PC-9 (cell line): Measurements from ENCODE around the gene LIPC. TPM values are rescaled to one million over a fixed set of nuclear protein-coding genes. Genes with fewer than 3 reads are reported as not detected.

Experiments
- BruUV-seq: library from RNA; stranded (reverse); fragments of 400-500 nt; replicated peaks from 2 replicates; lab custom pipeline; 2021; lab: Mats Ljungman, UMichigan
- CTCF ChIA-PET: fragments of 300-600 bp; sonication (Branson Sonifier 250); formaldehyde crosslinking; loops from one replicate; lab custom pipeline; 2022; ENCODE audit warnings: antibody characterized with exemption; lab: Charles Lee
- POLR2A ChIA-PET: fragments of 300-600 bp; sonication (Branson Sonifier 250); formaldehyde crosslinking; loops from one replicate; lab custom pipeline; 2022; ENCODE audit warnings: antibody characterized with exemption; ENCODE audit not compliant: unreplicated experiment; lab: Charles Lee
- DNase-seq, 2 experiments: peaks; one replicate each; pipeline versions ENCODE4 v3.0.0 to v3.0.0-alpha.2; 2015 to 2022; ENCODE audit warnings: mixed read lengths in 1 of 2
- H2AFZ ChIP-seq: fragments of 200-600 bp; sonication (generic); 2 replicates; pipeline ENCODE4 v1.8.1; 2017; ENCODE audit warnings: antibody characterized with exemption
- H3F3A ChIP-seq: fragments of 200-600 bp; sonication (generic); 2 replicates; pipeline ENCODE4 v1.8.1; 2017; ENCODE audit warnings: antibody characterized with exemption, mild to moderate bottlenecking, low read depth; ENCODE audit not compliant: insufficient read depth
- H3K27ac ChIP-seq: fragments of 200-600 bp; sonication (generic); 2 replicates; pipeline ENCODE4 v1.6.1; 2016; ENCODE audit warnings: mixed run types
- H3K27me3 ChIP-seq: fragments of 200-600 bp; sonication (generic); 2 replicates; pipeline ENCODE4 v1.6.1; 2016; ENCODE audit warnings: low read depth, mixed run types; ENCODE audit not compliant: insufficient read depth
- H3K36me3 ChIP-seq: fragments of 200-600 bp; sonication (generic); 2 replicates; pipeline ENCODE4 v1.6.1; 2016; ENCODE audit warnings: low read depth, mixed run types
- H3K4me1 ChIP-seq: fragments of 200-600 bp; sonication (generic); replicated peaks from 2 replicates; pipeline ENCODE4 v1.6.1; 2016; ENCODE audit warnings: mixed run types; ENCODE audit not compliant: insufficient read depth
- H3K4me2 ChIP-seq: fragments of 200-600 bp; sonication (generic); 2 replicates; pipeline ENCODE4 v1.6.1; 2017; ENCODE audit warnings: mixed run types
- H3K4me3 ChIP-seq: fragments of 200-600 bp; sonication (generic); 2 replicates; pipeline ENCODE4 v1.6.1; 2016; ENCODE audit warnings: mixed run types
- H3K79me2 ChIP-seq: fragments of 200-600 bp; sonication (generic); 2 replicates; pipeline ENCODE4 v1.6.1; 2017; ENCODE audit warnings: low read depth, mixed run types
- H3K9me2 ChIP-seq: fragments of 200-600 bp; sonication (generic); 2 replicates; pipeline ENCODE4 v1.8.1; 2017; ENCODE audit warnings: mild to moderate bottlenecking; ENCODE audit not compliant: insufficient read depth
- H3K9me3 ChIP-seq: fragments of 200-600 bp; sonication (generic); 2 replicates; pipeline ENCODE4 v1.8.1; 2016; ENCODE audit warnings: low read depth; ENCODE audit not compliant: insufficient read depth
- H4K20me1 ChIP-seq: fragments of 200-600 bp; sonication (generic); 2 replicates; pipeline ENCODE4 v1.8.1; 2017; ENCODE audit not compliant: insufficient read depth
- EZH2 ChIP-seq: fragments of 200-600 bp; sonication (generic); IDR thresholded peaks from 2 replicates; pipeline ENCODE4 v1.8.0; 2017; ENCODE audit warnings: antibody characterized with exemption, low read depth
- intact Hi-C: fragments of 100-400 bp; cut with micrococcal nuclease; formaldehyde crosslinking; loops from one replicate; pipeline ENCODE4 v1.10.0; 2022; ENCODE audit not compliant: unreplicated experiment
- total RNA-seq: library from RNA; stranded (reverse); gene quantifications from 2 replicates; pipeline ENCODE4 v1.2.3, GENCODE V29; 2021
- TF ChIP-seq, protein P1 (sequence below): fragments of 200-600 bp; sonication (generic); conservative IDR thresholded peaks from 2 replicates; pipeline ENCODE4 v1.6.1; 2017; ENCODE audit warnings: mixed run types, antibody characterized with exemption, mild to moderate bottlenecking, moderate library complexity

Gene LIPC
- total RNA-seq, 1 experiment from 2014 or later = not detected

DNA sequence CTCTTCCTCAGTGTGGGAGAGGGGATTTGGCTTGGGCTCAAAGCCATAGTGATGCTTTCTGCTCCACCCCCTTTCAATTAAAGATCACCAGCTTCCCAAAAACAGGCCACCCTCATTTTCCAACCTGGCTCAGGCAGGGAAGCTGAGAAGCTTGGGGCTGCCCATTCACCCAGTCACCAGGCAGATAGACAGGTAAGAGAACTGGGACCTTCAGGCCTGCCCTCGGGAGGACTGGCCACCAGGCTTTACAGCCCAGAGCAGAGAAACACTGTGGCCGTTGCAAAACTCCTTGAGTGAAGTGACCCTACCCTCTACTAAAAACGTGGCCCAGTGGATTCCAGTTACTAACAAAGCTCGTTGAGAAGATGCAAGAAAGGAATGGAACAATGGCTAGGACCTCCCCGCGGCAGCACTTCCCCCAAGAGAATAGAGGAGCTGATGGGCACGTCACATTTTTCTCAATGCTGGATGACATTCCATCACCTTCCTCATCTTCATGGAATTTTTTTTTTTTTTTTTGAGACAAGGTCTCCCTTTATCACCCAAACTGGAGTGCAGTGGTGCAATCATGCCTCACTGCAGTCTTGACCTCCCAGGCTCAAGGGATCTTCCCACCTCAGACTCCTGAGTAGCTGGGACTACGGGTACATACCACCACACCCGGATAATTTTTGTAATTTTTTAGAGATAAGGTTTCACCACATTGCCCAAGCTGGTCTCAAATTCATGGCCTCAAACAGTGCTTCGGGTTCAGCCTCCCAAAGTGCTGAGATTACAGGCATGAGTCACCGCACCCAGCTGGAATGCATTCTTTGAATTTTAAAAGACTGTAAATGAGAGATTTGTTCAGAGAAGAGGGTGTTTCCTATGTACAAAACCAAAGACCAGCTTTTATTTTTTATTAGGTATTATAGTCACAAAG, 37.9 kb downstream of the LIPC start:
- TSS peak; percentile 14 for BruUV-seq
- Histone ChIP-seq H3K4me1 (peaks cover 66% of the 10 kb centered on the region), H3K79me2 (peaks cover 41% of the 10 kb centered on the region), H3K9me2 (no peaks in the 10 kb centered on the region), H3K4me2 (peak overlapping the region; percentile 73), H3K36me3 (no peaks in the 10 kb centered on the region), H2AFZ (no peak overlapping the region), H3K4me3 (peak overlapping the region; percentile 35; the same call in 1 of the 2 replicates), H3K27me3 (no peaks in the 10 kb centered on the region), H3F3A (peaks cover 47% of the 10 kb centered on the region), H3K9me3 (no peaks in the 10 kb centered on the region), H3K27ac (peak overlapping the region; percentile 100), H4K20me1 (no peaks in the 10 kb centered on the region)
- CTCF ChIA-PET = interaction anchor here (0.5 to 1.2 kb wide), 7 partner anchors 27 to 1060 kb away, joined by 3 to 8 read pairs (median 3); no protein-coding TSS in a partner anchor
- TF ChIP-seq, protein P1, sequence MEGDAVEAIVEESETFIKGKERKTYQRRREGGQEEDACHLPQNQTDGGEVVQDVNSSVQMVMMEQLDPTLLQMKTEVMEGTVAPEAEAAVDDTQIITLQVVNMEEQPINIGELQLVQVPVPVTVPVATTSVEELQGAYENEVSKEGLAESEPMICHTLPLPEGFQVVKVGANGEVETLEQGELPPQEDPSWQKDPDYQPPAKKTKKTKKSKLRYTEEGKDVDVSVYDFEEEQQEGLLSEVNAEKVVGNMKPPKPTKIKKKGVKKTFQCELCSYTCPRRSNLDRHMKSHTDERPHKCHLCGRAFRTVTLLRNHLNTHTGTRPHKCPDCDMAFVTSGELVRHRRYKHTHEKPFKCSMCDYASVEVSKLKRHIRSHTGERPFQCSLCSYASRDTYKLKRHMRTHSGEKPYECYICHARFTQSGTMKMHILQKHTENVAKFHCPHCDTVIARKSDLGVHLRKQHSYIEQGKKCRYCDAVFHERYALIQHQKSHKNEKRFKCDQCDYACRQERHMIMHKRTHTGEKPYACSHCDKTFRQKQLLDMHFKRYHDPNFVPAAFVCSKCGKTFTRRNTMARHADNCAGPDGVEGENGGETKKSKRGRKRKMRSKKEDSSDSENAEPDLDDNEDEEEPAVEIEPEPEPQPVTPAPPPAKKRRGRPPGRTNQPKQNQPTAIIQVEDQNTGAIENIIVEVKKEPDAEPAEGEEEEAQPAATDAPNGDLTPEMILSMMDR = no peak
- no peak for TF ChIP-seq EZH2
- intact Hi-C loops = loop anchor here (1.0 to 10.0 kb wide), 15 partner anchors 28 to 398 kb away; partner anchors contain the start of genes ADAM10 and MINDY2
- POLR2A ChIA-PET = interaction anchor here (0.6 to 1.5 kb wide), 25 partner anchors 17 to 814 kb away, joined by 3 to 37 read pairs (median 6); partner anchors contain the start of gene MINDY2
- peak; percentile 86 to 97 for DNase-seq

DNA sequence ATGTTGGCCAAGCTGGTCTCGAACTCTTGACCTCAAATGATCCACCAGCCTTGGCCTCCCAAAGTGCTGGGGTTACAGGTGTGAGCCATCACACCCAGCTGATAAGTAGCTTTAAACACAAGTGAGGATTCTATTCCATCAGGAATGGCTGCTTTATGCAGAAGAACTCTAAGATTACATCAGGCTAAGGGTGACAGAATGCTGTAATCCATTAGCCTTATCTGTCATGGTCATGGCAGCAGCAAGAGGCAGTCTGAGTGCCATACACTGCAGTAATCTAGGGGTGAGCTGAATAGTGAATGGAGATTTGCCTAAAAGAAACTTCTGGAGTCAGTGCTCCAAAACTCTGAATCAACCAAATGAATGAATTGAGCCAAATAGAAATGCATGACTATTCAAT, 39.6 kb downstream of the LIPC start:
- no peaks in the 10 kb centered on the region for H3K27me3 ChIP-seq
- no peak for TF ChIP-seq EZH2
- TF ChIP-seq, protein P1 = no peak
- DNase-seq = peak in 1 of 2 experiments; percentile 36
- no peaks in the 10 kb centered on the region for H3K9me3 ChIP-seq
- intact Hi-C loops = loop anchor here (2.0 to 10.0 kb wide), 5 partner anchors 166 to 396 kb away; partner anchors contain the start of genes ADAM10 and MINDY2
- peaks cover 47% of the 10 kb centered on the region for H3F3A ChIP-seq
- BruUV-seq = no TSS peak
- CTCF ChIA-PET = interaction anchor here (1.4 kb wide), 1 partner anchor 243 kb away, joined by 8 read pairs; no protein-coding TSS in a partner anchor
- POLR2A ChIA-PET = interaction anchor here (0.7 to 1.2 kb wide), 3 partner anchors 75 to 204 kb away, joined by 3 to 4 read pairs (median 3); no protein-coding TSS in a partner anchor
- peak overlapping the region; percentile 75 for H3K4me2 ChIP-seq
- no peaks in the 10 kb centered on the region for H3K9me2 ChIP-seq
- H4K20me1 ChIP-seq = no peaks in the 10 kb centered on the region
- peaks cover 76% of the 10 kb centered on the region for H3K4me1 ChIP-seq
- H3K36me3 ChIP-seq = no peaks in the 10 kb centered on the region
- no peak overlapping the region for H2AFZ ChIP-seq
- peak overlapping the region; percentile 100 for H3K27ac ChIP-seq
- peak overlapping the region; percentile 46; the same call in 1 of the 2 replicates for H3K4me3 ChIP-seq
- H3K79me2 ChIP-seq = peaks cover 41% of the 10 kb centered on the region

DNA sequence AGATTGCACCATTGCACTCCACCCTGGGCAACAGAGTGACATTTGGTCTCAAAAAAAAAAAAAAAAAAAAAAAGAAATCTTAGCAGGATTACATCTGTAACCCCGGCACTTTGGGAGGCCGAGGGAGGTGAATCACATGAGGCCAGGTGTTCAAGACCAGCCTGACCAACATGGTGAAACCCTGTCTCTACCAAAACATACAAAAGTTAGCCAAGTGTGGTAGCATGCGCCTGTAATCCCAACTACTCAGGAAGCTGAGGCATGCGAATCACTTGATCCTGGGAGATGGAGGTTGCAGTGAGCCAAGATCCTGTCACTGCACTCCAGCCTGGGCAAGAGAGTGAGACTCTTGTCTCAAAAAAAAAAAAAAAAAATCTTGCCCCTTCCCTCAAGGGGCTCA, 40.4 kb downstream of the LIPC start:
- H3K4me1 ChIP-seq = peaks cover 76% of the 10 kb centered on the region
- peaks cover 47% of the 10 kb centered on the region for H3F3A ChIP-seq
- peak overlapping the region; percentile 75 for H3K4me2 ChIP-seq
- H3K9me2 ChIP-seq = no peaks in the 10 kb centered on the region
- peaks cover 41% of the 10 kb centered on the region for H3K79me2 ChIP-seq
- no peaks in the 10 kb centered on the region for H3K9me3 ChIP-seq
- H3K27ac ChIP-seq = peak overlapping the region; percentile 100
- intact Hi-C loops = loop anchor here (5.0 to 10.0 kb wide), 4 partner anchors 165 to 395 kb away; partner anchors contain the start of genes ADAM10 and MINDY2
- H4K20me1 ChIP-seq = no peaks in the 10 kb centered on the region
- ChIA-PET CTCF (interaction anchor here (0.7 to 1.4 kb wide), 2 partner anchors 244 to 1056 kb away, joined by 8 to 11 read pairs; no protein-coding TSS in a partner anchor), POLR2A (interaction anchor here (0.6 to 1.2 kb wide), 2 partner anchors 49 to 205 kb away, joined by 3 to 7 read pairs; no protein-coding TSS in a partner anchor)
- TF ChIP-seq EZH2 = no peak
- TF ChIP-seq, protein P1 = no peak
- no peaks in the 10 kb centered on the region for H3K36me3 ChIP-seq
- H3K27me3 ChIP-seq = no peaks in the 10 kb centered on the region
- DNase-seq = no peak
- H3K4me3 ChIP-seq = peak overlapping the region; percentile 39; the same call in 1 of the 2 replicates
- BruUV-seq = no TSS peak
- no peak overlapping the region for H2AFZ ChIP-seq
